GM21576 (cell line): Measurements from ENCODE around the gene SYDE2.
"Not testable (repeated sequence)": the region's sequence is repeated elsewhere in the genome, so short reads cannot be mapped to it uniquely, and the experiment has no call there.

Experiments
- ATAC-seq: cut with Tn5 transposase; IDR thresholded peaks from one replicate; pipeline ENCODE4 v1.9.1; 2021; ENCODE audit warnings: mild to moderate bottlenecking, moderate library complexity; ENCODE audit not compliant: unreplicated experiment

Gene SYDE2

GRCh38 chr1:85171721-85172120, 29.1 kb downstream of the SYDE2 start:
- no peak for ATAC-seq

DNA sequence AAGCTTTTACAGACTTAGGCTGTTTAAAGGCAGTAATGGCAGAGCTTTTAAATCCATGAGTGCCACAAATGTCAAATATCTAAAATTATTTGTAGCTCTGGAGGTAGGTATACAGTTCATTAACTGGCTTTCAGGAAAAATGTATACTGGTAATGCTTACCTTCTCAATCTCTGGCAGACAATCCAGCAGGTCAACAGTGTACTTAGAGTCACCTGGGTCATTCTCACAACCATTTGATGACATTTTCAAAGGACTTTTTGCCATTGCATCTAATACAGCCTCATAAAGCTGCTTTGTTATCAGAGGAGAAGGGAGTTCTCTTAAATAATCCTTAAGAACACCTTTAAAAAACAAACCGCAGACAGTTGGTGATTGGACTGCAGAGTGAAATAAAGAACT, 31.9 kb downstream of the SYDE2 start:
- ATAC-seq: no peak

DNA sequence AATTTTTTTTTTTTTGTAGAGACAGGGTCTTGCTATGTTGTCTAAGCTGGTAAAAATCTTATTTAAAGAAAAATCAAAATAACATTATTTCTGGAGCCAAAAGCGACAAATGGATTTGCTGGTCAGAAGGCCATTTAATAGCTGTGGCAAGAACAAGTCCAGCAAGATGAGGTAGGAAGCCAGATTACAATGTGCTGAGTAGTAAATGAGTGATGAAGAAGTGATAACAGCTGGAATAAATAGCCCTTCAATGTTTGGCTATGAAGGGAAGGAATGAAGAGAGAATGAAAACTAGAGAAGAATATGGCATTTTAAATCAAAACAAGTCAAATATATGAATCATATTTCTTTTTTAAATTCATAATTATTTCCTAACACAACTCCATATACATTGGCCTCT, 34.5 kb downstream of the SYDE2 start:
- no peak for ATAC-seq

- no peak for ATAC-seq
These were observed 41.9 kb downstream of the SYDE2 start for GRCh38 chr1:85158910-85159309.

DNA sequence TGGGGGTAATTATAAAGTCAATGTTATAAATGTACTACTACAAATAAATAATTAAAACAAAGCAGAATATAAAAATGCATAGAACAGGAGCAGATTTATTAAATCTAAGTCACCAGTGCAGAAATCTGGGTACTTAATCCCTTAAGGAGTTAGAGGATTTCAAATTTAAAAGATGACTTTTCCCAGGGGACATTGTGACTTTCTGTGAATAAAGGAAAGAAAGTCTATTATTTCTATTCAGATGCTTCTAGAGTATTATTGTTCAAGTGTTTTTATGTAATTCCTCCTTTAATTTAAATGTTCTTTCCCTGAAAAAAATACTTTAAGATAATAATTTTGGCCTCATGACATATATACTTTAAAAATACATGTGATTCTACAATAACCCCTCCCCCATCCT, 43.4 kb downstream of the SYDE2 start:
- no peak for ATAC-seq

GRCh38 chr1:85153149-85153891, 47.5 kb downstream of the SYDE2 start:
- peak; percentile 46 for ATAC-seq

DNA sequence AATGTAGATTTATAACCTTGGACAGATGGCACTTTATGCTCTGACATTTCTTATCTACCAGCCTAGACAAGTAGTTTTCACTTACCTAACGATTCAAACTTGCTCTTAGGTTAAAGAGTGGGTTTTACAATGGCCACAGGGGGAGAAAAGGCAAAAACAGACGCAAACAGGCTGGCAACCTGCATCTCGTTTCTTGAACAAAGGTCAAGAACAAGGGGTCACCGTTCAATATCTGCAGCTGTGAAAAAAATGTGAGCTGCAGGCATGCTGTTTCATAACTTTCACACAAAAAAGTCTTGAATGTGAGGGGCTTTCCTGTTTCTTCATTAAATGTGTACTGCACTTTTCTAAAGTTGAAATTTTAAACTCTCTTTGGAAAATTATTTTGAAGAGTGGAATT, 49.4 kb downstream of the SYDE2 start:
- ATAC-seq: no peak

- no peak for ATAC-seq
These were observed 51.0 kb downstream of the SYDE2 start for GRCh38 chr1:85149805-85150204.

DNA sequence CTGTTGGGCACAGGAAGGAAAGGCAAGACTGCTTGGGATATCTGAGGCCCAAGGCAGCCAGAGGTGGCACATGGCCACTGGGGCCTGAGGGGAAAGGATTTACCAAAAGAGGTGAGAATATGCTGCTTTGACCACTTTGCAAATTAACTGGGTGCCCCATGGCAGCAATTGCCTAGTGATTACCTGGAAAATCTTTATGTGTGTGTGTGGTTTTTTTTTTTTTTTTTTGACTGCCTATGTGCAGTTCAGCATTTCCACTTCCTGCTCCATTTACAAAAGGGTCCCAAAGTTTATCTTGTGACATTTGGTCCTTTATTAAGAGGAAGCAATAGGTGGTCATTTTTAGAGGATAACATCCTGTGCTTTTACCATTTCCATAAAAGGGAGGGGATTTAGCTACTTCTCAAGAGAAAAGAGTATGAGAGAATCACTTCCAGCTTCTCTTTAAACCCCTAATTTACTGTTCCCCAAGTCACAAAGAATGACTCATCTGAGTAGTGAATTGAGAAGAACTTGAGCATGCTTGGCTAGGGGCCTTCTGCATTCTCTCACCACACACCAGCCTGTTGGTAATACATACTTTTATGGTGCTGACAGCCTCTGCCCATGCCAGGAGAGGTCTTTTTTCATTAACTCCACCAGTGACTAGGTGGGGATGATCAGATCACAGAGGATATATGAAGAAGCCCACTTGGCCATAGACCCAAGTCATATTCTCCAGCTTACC, 52.1 kb downstream of the SYDE2 start:
- ATAC-seq: peak; percentile 94

DNA sequence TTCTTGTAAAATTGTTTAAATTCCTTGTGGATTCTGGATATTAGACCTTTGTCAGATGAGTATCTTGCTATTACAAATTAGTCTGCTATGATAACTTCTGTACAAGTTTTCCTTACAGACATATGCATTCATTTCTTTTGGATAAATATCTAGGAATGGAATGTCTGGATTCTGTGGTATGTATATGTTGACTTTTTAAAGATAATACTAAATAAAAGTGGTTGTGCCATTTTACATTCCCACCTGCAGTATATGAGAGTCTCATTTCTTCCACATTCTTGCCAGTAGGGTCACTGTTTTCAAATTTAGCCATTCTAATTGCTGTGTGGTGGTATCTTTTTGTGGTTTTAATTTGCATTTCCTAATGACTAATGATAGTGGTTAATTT, 53.9 kb downstream of the SYDE2 start:
- ATAC-seq: no peak

- not testable (repeated sequence) for ATAC-seq
These were observed 54.4 kb downstream of the SYDE2 start for GRCh38 chr1:85146298-85146971.

- no peak for ATAC-seq
These were observed 56.5 kb downstream of the SYDE2 start for GRCh38 chr1:85144351-85144750.

- ATAC-seq: no peak
These were observed 58.1 kb downstream of the SYDE2 start for GRCh38 chr1:85142753-85143152.

GRCh38 chr1:85138439-85138838, 62.4 kb downstream of the SYDE2 start:
- not testable (repeated sequence) for ATAC-seq

- ATAC-seq: no peak
These were observed 63.2 kb downstream of the SYDE2 start for GRCh38 chr1:85137660-85138059.

GRCh38 chr1:85135392-85135798, 65.4 kb downstream of the SYDE2 start:
- no peak for ATAC-seq

DNA sequence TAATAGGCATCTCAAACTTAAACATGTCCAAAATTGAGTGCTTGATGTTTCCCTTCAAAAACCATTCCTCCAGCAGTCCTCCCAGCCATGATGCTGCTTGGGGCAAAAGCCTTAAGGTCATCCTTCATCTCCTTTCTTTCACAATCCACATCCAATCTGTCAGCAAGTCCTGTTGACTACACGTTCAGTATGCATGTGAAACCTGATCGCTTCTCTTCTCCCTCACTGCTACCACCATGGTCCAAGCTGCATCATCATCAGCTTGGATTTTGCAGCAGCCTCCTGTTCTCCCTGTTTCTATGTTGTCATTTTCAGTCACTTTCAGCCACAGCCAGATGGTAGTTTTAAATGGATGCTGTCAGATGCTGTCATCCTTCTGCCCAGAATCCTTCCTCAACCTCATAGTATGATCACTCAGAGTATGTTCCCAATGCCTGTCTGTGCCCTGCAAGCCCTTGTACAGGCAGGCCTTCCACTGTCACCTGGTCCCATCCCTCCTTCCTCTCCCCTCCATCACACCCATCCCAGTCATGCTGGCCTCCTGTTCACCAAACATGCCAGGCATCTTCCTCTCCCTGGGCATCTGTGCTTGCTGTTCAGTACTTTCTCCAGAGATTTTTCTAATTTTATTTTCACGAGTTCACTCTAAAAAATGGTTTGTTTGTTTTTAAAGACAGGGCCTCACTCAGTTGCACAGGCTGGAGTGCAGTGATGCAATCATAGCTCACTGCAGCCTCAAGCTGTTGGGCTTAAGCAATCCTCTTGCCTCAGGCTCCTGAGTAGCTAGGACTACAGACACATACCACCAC, 66.0 kb downstream of the SYDE2 start:
- ATAC-seq: no peak

- no peak for ATAC-seq
These were observed 67.2 kb downstream of the SYDE2 start for GRCh38 chr1:85133565-85134159.

- ATAC-seq: no peak
These were observed 68.6 kb downstream of the SYDE2 start for GRCh38 chr1:85132078-85132720.

GRCh38 chr1:85128316-85128715, 72.5 kb downstream of the SYDE2 start:
- no peak for ATAC-seq
